ENCODE data around the gene TFDP1.

GRCh38 chr13:113663934-113664333, 79.4 kb downstream of the TFDP1 start:
- TF ChIP-seq CTCF (conservative IDR thresholded peaks at IDR 0.05 in 1 of 2, IDR thresholded peaks at IDR 0.05 in 1 of 2; ENCODE audit: low read depth in 1 of 2, low read length in 2 of 2), result no peak
- no peak for TF ChIP-seq EZH2 (IDR thresholded peaks at IDR 0.05; ENCODE audit: low read length, missing control alignments)

Measured in fibroblast of lung (primary cell).